GM12872 (cell line): Measurements from ENCODE around the gene MBD6.

Experiments used
- CTCF ChIP-seq: IDR thresholded peaks from 3 replicates; pipeline ENCODE4 v1.5.1; 2011; ENCODE audit warnings: low read depth, mild to moderate bottlenecking, low read length, moderate library complexity; ENCODE audit not compliant: insufficient read depth

The MBD6 gene

GRCh38 chr12:57511588-57512325 is 10.9 kb upstream of the MBD6 start:
- no peak for TF ChIP-seq CTCF

GRCh38 chr12:57512665-57513064 is 10.0 kb upstream of the MBD6 start:
- no peak for TF ChIP-seq CTCF

GRCh38 chr12:57513266-57513665 is 9.4 kb upstream of the MBD6 start:
- no peak for TF ChIP-seq CTCF

GRCh38 chr12:57514720-57515407 is 7.8 kb upstream of the MBD6 start:
- no peak for TF ChIP-seq CTCF

- TF ChIP-seq CTCF, result no peak
These were observed 7.2 kb upstream of the MBD6 start for GRCh38 chr12:57515408-57515933.

- TF ChIP-seq CTCF, result no peak
These were observed 6.6 kb upstream of the MBD6 start for GRCh38 chr12:57515934-57516541.

GRCh38 chr12:57516617-57517153 is 5.9 kb upstream of the MBD6 start:
- no peak for TF ChIP-seq CTCF
